Astrocyte (in vitro differentiated cells and primary cell): ENCODE data around the gene KLHL10. TPM values are rescaled to one million over a fixed set of nuclear protein-coding genes. Genes with fewer than 3 reads are reported as not detected.

Source experiments
- DNase-seq: peaks from one replicate; pipeline ENCODE4 v3.0.0-alpha.2; 2010; ENCODE audit warnings: low read depth
- FAIRE-seq: peaks from 2 replicates; lab custom pipeline; 2011; peaks lifted over from hg19 to GRCh38; lab: Jason Lieb, UNC
- H2AFZ ChIP-seq: 2 replicates; pipeline ENCODE4 v1.6.0; 2012; ENCODE audit warnings: low read depth, low read length, inconsistent platforms
- H3K27ac ChIP-seq: 2 replicates; pipeline ENCODE4 v1.5.1; 2011; ENCODE audit warnings: low read depth, low read length, inconsistent platforms
- H3K27me3 ChIP-seq: 2 replicates; pipeline ENCODE4 v1.6.0; 2011; ENCODE audit warnings: low read length, inconsistent platforms; ENCODE audit not compliant: insufficient read depth
- H3K36me3 ChIP-seq: 2 replicates; pipeline ENCODE4 v1.5.1; 2011; ENCODE audit warnings: low read length, inconsistent platforms; ENCODE audit not compliant: insufficient read depth
- H3K4me1 ChIP-seq: 2 replicates; pipeline ENCODE4 v1.5.1; 2011; ENCODE audit warnings: low read length, inconsistent platforms; ENCODE audit not compliant: insufficient read depth
- H3K4me2 ChIP-seq: 2 replicates; pipeline ENCODE4 v1.6.0; 2012; ENCODE audit warnings: low read length, inconsistent platforms
- H3K4me3 ChIP-seq: 2 replicates; pipeline ENCODE4 v1.5.1; 2011; ENCODE audit warnings: low read depth, mild to moderate bottlenecking, low read length, inconsistent platforms; ENCODE audit not compliant: insufficient read depth
- H3K79me2 ChIP-seq: 2 replicates; pipeline ENCODE4 v1.6.0; 2012; ENCODE audit warnings: mild to moderate bottlenecking, low read length, inconsistent platforms; ENCODE audit not compliant: insufficient read depth
- H3K9ac ChIP-seq: 2 replicates; pipeline ENCODE4 v1.6.0; 2012; ENCODE audit warnings: mild to moderate bottlenecking, low read length, inconsistent platforms
- H3K9me3 ChIP-seq: 2 replicates; pipeline ENCODE4 v1.5.1; 2012; ENCODE audit warnings: low read depth, mild to moderate bottlenecking, low read length, inconsistent platforms; ENCODE audit not compliant: insufficient read depth
- H4K20me1 ChIP-seq: 2 replicates; pipeline ENCODE4 v1.6.0; 2012; ENCODE audit warnings: low read length, inconsistent platforms; ENCODE audit not compliant: insufficient read depth
- H3K27ac Mint-ChIP-seq: one replicate; pipeline ENCODE4 v1.8.0; 2021; ENCODE audit warnings: mild to moderate bottlenecking, mixed read lengths; ENCODE audit not compliant: unreplicated experiment
- H3K27me3 Mint-ChIP-seq: one replicate; pipeline ENCODE4 v1.8.0; 2021; ENCODE audit warnings: low read depth, mixed read lengths; ENCODE audit not compliant: unreplicated experiment
- H3K36me3 Mint-ChIP-seq: one replicate; pipeline ENCODE4 v1.8.0; 2021; ENCODE audit warnings: low read depth, mixed read lengths; ENCODE audit not compliant: unreplicated experiment
- H3K4me1 Mint-ChIP-seq: one replicate; pipeline ENCODE4 v1.8.0; 2021; ENCODE audit warnings: low read depth, mixed read lengths; ENCODE audit not compliant: unreplicated experiment
- H3K4me3 Mint-ChIP-seq: one replicate; pipeline ENCODE4 v1.8.0; 2021; ENCODE audit warnings: mild to moderate bottlenecking, moderate library complexity, mixed read lengths; ENCODE audit not compliant: unreplicated experiment
- H3K9me3 Mint-ChIP-seq: one replicate; pipeline ENCODE4 v1.8.0; 2021; ENCODE audit warnings: mild to moderate bottlenecking, mixed read lengths; ENCODE audit not compliant: unreplicated experiment
- EZH2 ChIP-seq: IDR thresholded peaks from 2 replicates; pipeline ENCODE4 v1.6.1; 2012; ENCODE audit warnings: mild to moderate bottlenecking, low read length, inconsistent platforms; ENCODE audit not compliant: insufficient read depth
- total RNA-seq: library from RNA; stranded (reverse); gene quantifications from 2 replicates; pipeline ENCODE4 v1.2.1, GENCODE V29; 2021
- TF ChIP-seq, protein P1 (sequence below): IDR thresholded peaks from 2 replicates; pipeline ENCODE4 v1.5.1; 2011; ENCODE audit warnings: low read depth, mild to moderate bottlenecking, inconsistent platforms, low read length, moderate library complexity; ENCODE audit not compliant: insufficient read depth

The KLHL10 gene
- total RNA-seq, 1 donor from 2014 or later: not detected

DNA sequence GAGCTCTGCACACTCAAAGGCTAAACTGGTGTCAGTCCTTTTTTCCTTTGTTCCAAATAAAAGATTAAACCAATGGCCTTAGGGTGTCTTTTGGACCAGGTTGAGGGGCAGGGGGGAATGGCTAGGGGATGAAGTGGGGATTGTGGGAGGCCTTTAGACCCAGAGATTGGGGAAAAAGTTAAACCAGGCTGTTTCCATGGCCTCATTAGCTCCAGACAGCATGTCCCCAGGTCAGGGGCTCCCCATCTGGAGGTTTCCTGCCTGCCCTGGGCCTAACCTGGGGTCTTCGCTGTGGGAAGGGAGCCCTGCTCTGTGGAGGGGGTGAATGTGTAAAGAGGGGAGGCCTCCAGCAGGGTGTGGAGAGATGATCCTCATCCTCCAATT is 14.5 kb upstream of the KLHL10 start:
- TF ChIP-seq, protein P1, sequence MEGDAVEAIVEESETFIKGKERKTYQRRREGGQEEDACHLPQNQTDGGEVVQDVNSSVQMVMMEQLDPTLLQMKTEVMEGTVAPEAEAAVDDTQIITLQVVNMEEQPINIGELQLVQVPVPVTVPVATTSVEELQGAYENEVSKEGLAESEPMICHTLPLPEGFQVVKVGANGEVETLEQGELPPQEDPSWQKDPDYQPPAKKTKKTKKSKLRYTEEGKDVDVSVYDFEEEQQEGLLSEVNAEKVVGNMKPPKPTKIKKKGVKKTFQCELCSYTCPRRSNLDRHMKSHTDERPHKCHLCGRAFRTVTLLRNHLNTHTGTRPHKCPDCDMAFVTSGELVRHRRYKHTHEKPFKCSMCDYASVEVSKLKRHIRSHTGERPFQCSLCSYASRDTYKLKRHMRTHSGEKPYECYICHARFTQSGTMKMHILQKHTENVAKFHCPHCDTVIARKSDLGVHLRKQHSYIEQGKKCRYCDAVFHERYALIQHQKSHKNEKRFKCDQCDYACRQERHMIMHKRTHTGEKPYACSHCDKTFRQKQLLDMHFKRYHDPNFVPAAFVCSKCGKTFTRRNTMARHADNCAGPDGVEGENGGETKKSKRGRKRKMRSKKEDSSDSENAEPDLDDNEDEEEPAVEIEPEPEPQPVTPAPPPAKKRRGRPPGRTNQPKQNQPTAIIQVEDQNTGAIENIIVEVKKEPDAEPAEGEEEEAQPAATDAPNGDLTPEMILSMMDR: no peak
- no peak for TF ChIP-seq EZH2
- FAIRE-seq: no peak
- no peaks in the 10 kb centered on the region for H3K9me3 Mint-ChIP-seq

DNA sequence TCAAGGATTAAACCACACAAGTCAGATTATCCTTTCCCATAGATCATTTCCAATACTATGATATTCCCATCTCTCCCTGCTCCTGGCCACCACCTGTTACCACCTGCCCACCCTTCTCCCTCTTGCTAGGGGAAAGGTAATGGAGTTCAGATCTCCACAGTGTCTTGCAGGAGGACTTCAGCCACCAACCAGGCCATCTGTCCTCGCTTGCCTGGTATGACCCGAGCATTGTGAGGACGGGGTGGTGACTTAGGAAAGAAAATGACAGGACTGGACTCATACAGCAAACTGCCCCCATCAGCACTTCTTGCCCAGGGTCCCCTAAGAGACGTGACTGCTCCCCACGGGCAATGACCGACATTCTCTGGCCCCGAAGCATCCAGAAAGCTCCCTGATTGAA is 14.0 kb upstream of the KLHL10 start:
- peak overlapping the region; percentile 20 for H3K4me3 Mint-ChIP-seq
- H3K4me1 Mint-ChIP-seq: no peaks in the 10 kb centered on the region
- no peak for TF ChIP-seq EZH2
- TF ChIP-seq, protein P1: no peak
- no peaks in the 10 kb centered on the region for H3K27me3 Mint-ChIP-seq
- H2AFZ ChIP-seq: no peak overlapping the region
- H3K4me2 ChIP-seq: no peak overlapping the region
- no peak overlapping the region for H3K27ac Mint-ChIP-seq
- no peaks in the 10 kb centered on the region for H3K79me2 ChIP-seq
- H3K9me3 Mint-ChIP-seq: no peaks in the 10 kb centered on the region
- DNase-seq (no peak), FAIRE-seq (no peak)
- H4K20me1 ChIP-seq: peaks cover 44% of the 10 kb centered on the region
- H3K27ac ChIP-seq: no peak overlapping the region
- no peaks in the 10 kb centered on the region for H3K9me3 ChIP-seq
- no peaks in the 10 kb centered on the region for H3K4me1 ChIP-seq
- H3K36me3 ChIP-seq: peaks cover 15% of the 10 kb centered on the region
- no peak overlapping the region for H3K4me3 ChIP-seq
- peaks cover 3% of the 10 kb centered on the region for H3K36me3 Mint-ChIP-seq
- H3K27me3 ChIP-seq: no peaks in the 10 kb centered on the region
- no peak overlapping the region for H3K9ac ChIP-seq

More for the DNA sequence above, 14.5 kb upstream of the KLHL10 start:
- Histone ChIP-seq H4K20me1 (peaks cover 48% of the 10 kb centered on the region), H3K36me3 (peaks cover 19% of the 10 kb centered on the region), H2AFZ (no peak overlapping the region), H3K4me2 (no peak overlapping the region), H3K79me2 (peaks cover 4% of the 10 kb centered on the region), H3K9ac (no peak overlapping the region), H3K4me3 (no peak overlapping the region), H3K27me3 (no peaks in the 10 kb centered on the region), H3K4me1 (no peaks in the 10 kb centered on the region), H3K9me3 (no peaks in the 10 kb centered on the region), H3K27ac (no peak overlapping the region)
- Mint-ChIP-seq H3K27ac (no peak overlapping the region), H3K4me3 (no peak overlapping the region), H3K27me3 (no peaks in the 10 kb centered on the region), H3K36me3 (peaks cover 3% of the 10 kb centered on the region), H3K4me1 (no peaks in the 10 kb centered on the region)
- DNase-seq: no peak

DNA sequence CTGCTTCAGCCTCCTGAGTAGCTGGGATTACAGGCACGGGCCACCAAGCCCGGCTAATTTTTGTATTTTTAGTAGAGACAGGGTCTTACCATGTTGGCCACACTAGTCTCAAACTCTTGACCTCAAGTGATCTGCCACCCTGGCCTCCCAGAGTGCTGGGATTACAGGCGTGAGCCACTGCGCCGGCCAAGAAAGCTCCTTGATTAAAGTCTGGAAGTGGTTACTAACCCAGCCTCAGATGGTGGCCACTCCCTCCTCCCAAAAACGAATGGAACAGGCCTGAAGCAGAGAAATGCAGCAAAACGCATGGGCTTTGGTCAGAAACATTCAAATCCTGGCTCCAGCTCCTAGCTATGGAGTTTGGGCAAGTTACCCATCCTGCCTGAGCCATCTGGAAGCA is 13.5 kb upstream of the KLHL10 start:
- no peaks in the 10 kb centered on the region for H3K27me3 Mint-ChIP-seq
- H3K27ac Mint-ChIP-seq: peak overlapping the region; percentile 34
- no peak for FAIRE-seq

More for the DNA sequence above, 13.5 kb upstream of the KLHL10 start:
- Histone ChIP-seq H3K4me2 (no peak overlapping the region), H4K20me1 (peaks cover 41% of the 10 kb centered on the region), H3K27me3 (no peaks in the 10 kb centered on the region), H3K9me3 (no peaks in the 10 kb centered on the region), H3K9ac (no peak overlapping the region), H2AFZ (no peak overlapping the region), H3K79me2 (no peaks in the 10 kb centered on the region), H3K36me3 (peaks cover 15% of the 10 kb centered on the region), H3K4me1 (no peaks in the 10 kb centered on the region), H3K4me3 (no peak overlapping the region), H3K27ac (no peak overlapping the region)
- no peak overlapping the region for H3K4me3 Mint-ChIP-seq
- peaks cover 3% of the 10 kb centered on the region for H3K36me3 Mint-ChIP-seq
- no peak for DNase-seq
- no peaks in the 10 kb centered on the region for H3K4me1 Mint-ChIP-seq
- TF ChIP-seq, protein P1: no peak
- TF ChIP-seq EZH2: no peak
- no peaks in the 10 kb centered on the region for H3K9me3 Mint-ChIP-seq
